Measurements from ENCODE around the gene STAT6. TPM values are rescaled to one million over a fixed set of nuclear protein-coding genes. Genes with fewer than 3 reads are reported as not detected.
"Not testable (repeated sequence)": the region's sequence is repeated elsewhere in the genome, so short reads cannot be mapped to it uniquely, and the experiment has no call there.

STAT6 gene
- polyA plus RNA-seq, 1 experiment: 79.5 TPM

DNA sequence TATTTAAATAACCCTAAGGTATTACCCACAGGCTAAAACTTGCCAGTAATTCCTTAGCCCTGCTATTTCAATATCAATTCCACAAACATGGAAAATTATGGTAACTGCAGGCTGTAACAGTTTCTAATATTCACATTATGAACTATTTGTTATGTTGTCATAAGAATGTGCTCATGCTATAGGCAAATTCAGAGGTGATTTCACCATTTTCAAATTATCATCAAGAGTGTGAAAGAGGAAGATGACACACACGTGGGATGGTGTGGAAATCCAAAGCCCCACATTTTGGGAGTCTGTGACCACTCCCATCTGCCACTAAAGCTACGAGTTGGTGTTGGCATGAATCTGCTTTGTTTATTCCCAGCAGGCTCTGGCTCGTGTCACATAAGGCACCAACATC lies 55.3 kb downstream of the STAT6 start:
- ChIA-PET POLR2A (no interaction called here), CTCF (interaction anchor here (0.6 to 8.5 kb wide), 4 partner anchors 38 to 299 kb away, joined by 3 to 273 read pairs (median 4); partner anchors contain the start of gene ZBTB39)
- no peaks in the 10 kb centered on the region for H3K9me3 ChIP-seq (ENCODE audit: control insufficient read depth, insufficient read depth, low read length)
- H3K27ac ChIP-seq (ENCODE audit: low read depth, low read length): no peak overlapping the region
- H3K4me3 ChIP-seq (ENCODE audit: low read depth, low read length): no peak overlapping the region
- H3K27me3 ChIP-seq (ENCODE audit: control insufficient read depth, insufficient read depth, low read length): no peaks in the 10 kb centered on the region
- TF ChIP-seq, protein P1, sequence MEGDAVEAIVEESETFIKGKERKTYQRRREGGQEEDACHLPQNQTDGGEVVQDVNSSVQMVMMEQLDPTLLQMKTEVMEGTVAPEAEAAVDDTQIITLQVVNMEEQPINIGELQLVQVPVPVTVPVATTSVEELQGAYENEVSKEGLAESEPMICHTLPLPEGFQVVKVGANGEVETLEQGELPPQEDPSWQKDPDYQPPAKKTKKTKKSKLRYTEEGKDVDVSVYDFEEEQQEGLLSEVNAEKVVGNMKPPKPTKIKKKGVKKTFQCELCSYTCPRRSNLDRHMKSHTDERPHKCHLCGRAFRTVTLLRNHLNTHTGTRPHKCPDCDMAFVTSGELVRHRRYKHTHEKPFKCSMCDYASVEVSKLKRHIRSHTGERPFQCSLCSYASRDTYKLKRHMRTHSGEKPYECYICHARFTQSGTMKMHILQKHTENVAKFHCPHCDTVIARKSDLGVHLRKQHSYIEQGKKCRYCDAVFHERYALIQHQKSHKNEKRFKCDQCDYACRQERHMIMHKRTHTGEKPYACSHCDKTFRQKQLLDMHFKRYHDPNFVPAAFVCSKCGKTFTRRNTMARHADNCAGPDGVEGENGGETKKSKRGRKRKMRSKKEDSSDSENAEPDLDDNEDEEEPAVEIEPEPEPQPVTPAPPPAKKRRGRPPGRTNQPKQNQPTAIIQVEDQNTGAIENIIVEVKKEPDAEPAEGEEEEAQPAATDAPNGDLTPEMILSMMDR (IDR thresholded peaks at IDR 0.05; ENCODE audit: low read depth, low read length): no peak
- DNase-seq (ENCODE audit: low read depth, low spot score): no peak

DNA sequence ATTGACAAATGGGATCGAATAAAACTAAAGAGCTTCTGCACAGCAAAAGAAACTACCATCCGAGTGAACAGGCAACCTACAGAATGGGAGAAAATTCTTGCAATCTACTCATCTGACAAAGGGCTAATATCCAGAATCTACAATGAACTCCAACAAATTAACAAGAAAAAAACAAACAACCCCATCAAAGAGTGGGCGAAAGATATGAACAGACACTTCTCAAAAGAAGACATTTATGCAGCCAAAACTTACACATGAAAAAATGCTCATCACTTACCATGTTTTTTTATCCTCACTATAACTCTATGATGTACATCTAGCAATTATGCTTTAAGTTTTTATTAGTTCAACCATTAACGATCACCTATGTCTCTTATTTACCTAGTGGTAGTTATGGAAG lies 57.3 kb downstream of the STAT6 start:
- H3K27ac ChIP-seq (ENCODE audit: low read depth, low read length); H3K27me3 ChIP-seq (ENCODE audit: control insufficient read depth, insufficient read depth, low read length); POLR2A ChIA-PET; H3K9me3 ChIP-seq (ENCODE audit: control insufficient read depth, insufficient read depth, low read length); H3K4me3 ChIP-seq (ENCODE audit: low read depth, low read length); DNase-seq (ENCODE audit: low read depth, low spot score); CTCF ChIA-PET: not testable (repeated sequence)

DNA sequence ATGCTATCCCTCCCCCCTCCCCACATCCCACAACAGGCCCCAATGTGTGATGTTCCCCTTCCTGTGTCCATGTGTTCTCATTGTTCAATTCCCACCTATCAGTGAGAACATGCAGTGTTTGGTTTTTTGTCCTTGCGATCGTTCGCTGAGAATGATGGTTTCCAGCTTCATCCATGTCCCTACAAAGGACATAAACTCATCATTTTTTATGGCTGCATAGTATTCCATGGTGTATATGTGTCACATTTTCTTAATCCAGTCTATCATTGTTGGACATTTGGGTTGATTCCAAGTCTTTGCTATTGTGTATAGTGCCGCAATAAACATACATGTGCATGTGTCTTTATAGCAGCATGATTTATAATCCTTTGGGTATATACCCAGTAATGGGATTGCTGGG lies 58.0 kb downstream of the STAT6 start:
- CTCF ChIA-PET: interaction anchor here (1.1 kb wide), 1 partner anchor 7 kb away, joined by 3 read pairs; no protein-coding TSS in a partner anchor
- DNase-seq (ENCODE audit: low read depth, low spot score); H3K27me3 ChIP-seq (ENCODE audit: control insufficient read depth, insufficient read depth, low read length); H3K9me3 ChIP-seq (ENCODE audit: control insufficient read depth, insufficient read depth, low read length); POLR2A ChIA-PET; H3K4me3 ChIP-seq (ENCODE audit: low read depth, low read length); H3K27ac ChIP-seq (ENCODE audit: low read depth, low read length): not testable (repeated sequence)

DNA sequence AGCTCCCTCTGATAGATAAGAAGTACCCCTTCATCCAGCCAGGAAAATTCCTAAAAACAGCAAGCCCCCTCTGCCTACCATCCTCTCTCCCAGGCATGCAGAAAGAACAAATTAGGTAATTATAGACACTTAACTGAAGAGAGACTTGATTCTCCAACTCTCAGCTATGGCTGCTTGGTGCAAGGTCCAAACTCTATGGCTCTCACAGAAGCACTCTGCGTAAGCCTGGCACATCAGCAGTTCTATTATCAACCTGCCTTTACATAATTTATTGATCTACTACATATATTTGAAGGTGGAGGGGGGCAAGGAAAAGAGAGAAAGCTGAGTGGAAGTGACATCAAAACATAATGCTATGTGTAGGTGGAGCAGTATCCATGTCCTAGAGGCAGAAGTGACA lies 60.2 kb downstream of the STAT6 start:
- ChIA-PET CTCF (interaction anchor here (1.4 to 2.4 kb wide), 2 partner anchors 43 to 44 kb away, joined by 5 to 6 read pairs; partner anchors contain the start of gene ZBTB39), POLR2A (no interaction called here)
- H3K27me3 ChIP-seq (ENCODE audit: control insufficient read depth, insufficient read depth, low read length): peaks cover 8% of the 10 kb centered on the region
- H3K27ac ChIP-seq (ENCODE audit: low read depth, low read length): no peak overlapping the region
- no peak overlapping the region for H3K4me3 ChIP-seq (ENCODE audit: low read depth, low read length)
- TF ChIP-seq, protein P1 (IDR thresholded peaks at IDR 0.05; ENCODE audit: low read depth, low read length): no peak
- no peaks in the 10 kb centered on the region for H3K9me3 ChIP-seq (ENCODE audit: control insufficient read depth, insufficient read depth, low read length)
- no peak for DNase-seq (ENCODE audit: low read depth, low spot score)

DNA sequence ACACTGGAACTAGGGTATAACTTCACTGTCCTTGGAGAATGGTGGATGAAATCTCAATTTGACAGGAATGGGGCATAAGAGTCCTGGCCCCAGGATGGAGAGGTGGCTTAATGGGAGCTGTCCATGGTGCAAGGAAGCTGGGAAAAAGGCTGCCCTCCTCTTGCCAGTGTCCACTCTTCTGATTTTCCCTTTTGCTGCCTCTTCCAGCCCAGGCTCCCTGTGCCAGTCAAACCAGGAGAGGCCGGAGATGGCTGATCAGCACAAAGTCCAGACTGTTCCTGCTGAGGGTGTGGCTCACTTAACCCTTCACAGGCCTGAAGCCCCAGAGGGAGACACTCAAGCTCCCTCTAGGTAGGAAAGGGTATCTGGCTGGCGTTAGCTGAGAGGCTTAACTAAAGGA lies 61.3 kb downstream of the STAT6 start, which contains the start of gene MYO1A:
MYO1A (minus strand) TSS at position 240 of the 400 bp plus-strand sequence. CDS start 1,806 bp downstream, outside the sequence.
- Histone ChIP-seq H3K27ac (ENCODE audit: low read depth, low read length) (no peak within 1 kb of the TSS), H3K4me3 (ENCODE audit: low read depth, low read length) (no peak within 1 kb of the TSS), H3K27me3 (ENCODE audit: control insufficient read depth, insufficient read depth, low read length) (peaks cover 8% of the 10 kb centered on the region), H3K9me3 (ENCODE audit: control insufficient read depth, insufficient read depth, low read length) (no peaks in the 10 kb centered on the region)
- TF ChIP-seq, protein P1 (IDR thresholded peaks at IDR 0.05; ENCODE audit: low read depth, low read length): no peak
- no peak for DNase-seq (ENCODE audit: low read depth, low spot score)
- POLR2A ChIA-PET: no interaction called here
- CTCF ChIA-PET: interaction anchor here (1.4 to 2.4 kb wide), 4 partner anchors 11 to 43 kb away, joined by 5 to 9 read pairs (median 6); partner anchors contain the start of gene ZBTB39

DNA sequence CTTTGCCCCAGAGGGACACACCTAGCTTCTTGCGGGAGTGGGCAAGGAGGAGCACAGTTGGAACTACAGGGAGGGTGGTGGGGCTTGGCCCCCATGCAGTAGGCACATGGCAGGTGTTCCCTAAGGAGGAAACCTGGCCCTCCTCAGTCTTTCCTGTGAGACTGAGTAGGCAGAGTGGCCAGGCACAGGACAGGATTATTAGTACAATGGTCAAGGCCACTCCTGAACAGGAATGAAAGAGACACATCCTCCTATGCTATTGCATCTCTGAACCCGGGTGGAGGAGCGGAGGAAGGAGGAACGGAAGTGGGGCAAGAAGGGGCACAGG lies 62.1 kb downstream of the STAT6 start:
- Histone ChIP-seq H3K27ac (ENCODE audit: low read depth, low read length) (no peak overlapping the region), H3K27me3 (ENCODE audit: control insufficient read depth, insufficient read depth, low read length) (peaks cover 11% of the 10 kb centered on the region), H3K4me3 (ENCODE audit: low read depth, low read length) (no peak overlapping the region), H3K9me3 (ENCODE audit: control insufficient read depth, insufficient read depth, low read length) (no peaks in the 10 kb centered on the region)
- TF ChIP-seq, protein P1 (IDR thresholded peaks at IDR 0.05; ENCODE audit: low read depth, low read length): no peak
- POLR2A ChIA-PET: no interaction called here
- CTCF ChIA-PET: interaction anchor here (1.5 to 1.6 kb wide), 2 partner anchors 14 to 20 kb away, joined by 4 to 9 read pairs; no protein-coding TSS in a partner anchor
- DNase-seq (ENCODE audit: low read depth, low spot score): no peak
